GM12891 (cell line): Measurements from ENCODE around the gene STX2.

Experiments
- PAX5 ChIP-seq: IDR thresholded peaks from 2 replicates; pipeline ENCODE4 v1.6.1; 2011; ENCODE audit warnings: low read length, moderate library complexity, mild to moderate bottlenecking; ENCODE audit not compliant: insufficient read depth, severe bottlenecking
- POLR2A ChIP-seq: IDR thresholded peaks from 2 replicates; pipeline ENCODE4 v1.6.1; 2011; ENCODE audit warnings: low read depth, low read length, control low read depth
- POLR2AphosphoS5 ChIP-seq: IDR thresholded peaks from 2 replicates; pipeline ENCODE4 v1.6.1; 2011; ENCODE audit warnings: low read depth, low read length, control low read depth
- TAF1 ChIP-seq: IDR thresholded peaks from 2 replicates; pipeline ENCODE4 v1.6.1; 2011; ENCODE audit warnings: low read depth, low read length, control low read depth

DNA sequence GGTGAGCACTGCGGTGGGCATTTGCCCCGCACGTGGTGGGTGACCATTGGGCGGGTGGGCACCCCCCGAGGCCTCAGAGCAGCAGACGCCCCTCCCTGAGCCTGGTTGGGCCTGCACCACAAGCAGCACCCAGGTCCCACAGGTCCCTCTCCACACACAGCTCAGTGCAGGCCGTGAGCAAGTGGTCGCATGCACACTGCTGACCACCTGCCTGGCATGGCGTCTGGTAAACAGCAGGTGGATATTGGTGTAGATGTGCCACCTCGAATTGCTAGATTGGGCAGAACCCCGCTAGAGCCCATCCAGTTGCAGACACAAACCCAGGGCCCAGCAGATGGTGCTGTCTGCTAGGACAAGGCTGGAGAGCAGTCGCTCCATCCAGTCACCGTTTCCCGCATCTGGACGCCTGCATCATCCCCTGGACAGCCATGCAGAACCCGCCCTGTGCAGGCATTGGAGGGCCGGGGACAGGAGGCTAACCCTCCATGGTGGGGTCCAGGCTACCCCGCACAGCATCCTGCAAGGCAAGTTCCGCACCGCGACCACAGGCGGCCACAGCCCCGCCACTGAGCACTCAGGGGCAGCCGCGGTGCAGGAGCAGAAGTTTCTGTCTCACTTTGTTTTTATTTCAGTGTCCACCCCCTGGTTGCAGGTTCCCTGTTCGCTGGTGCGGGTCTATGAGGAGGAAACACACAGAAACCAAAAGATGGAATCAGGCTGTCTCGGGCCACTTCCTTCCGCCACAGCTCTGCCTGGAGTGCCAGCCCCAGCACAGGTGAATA is 77.3 kb downstream of the STX2 start:
- TF ChIP-seq POLR2A (no peak), POLR2AphosphoS5 (no peak), TAF1 (no peak), PAX5 (no peak)
